ENCODE results near the gene RHOD.

RHOD gene

GRCh38 chr11:67032830-67033551 lies 23.7 kb upstream of the RHOD start:
- no peak for DNase-seq

- DNase-seq: no peak
Measured at GRCh38 chr11:67033661-67034166, 22.9 kb upstream of the RHOD start.

- DNase-seq: no peak
Measured at GRCh38 chr11:67034350-67034749, 22.3 kb upstream of the RHOD start.

DNA sequence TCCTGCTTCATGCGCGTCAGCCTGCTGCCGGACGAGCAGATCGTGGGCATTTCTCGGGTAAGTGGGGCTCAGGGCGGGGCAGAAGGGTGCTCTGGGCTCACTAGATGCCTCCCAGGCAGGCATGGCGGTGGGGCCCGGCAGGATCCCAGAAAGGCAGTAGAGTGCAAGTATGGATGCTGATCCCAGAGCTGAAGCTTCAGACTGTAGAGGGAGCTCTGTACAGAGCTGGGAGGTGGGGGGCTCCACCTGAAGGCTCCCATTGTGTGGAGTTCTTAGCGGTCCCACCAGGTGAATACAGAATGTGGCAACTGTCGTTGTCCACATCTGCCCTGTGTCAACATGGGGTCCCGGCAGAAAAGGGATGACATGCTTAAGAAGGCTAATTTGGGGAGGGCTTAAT lies 16.5 kb upstream of the RHOD start:
- no peak for DNase-seq

DNA sequence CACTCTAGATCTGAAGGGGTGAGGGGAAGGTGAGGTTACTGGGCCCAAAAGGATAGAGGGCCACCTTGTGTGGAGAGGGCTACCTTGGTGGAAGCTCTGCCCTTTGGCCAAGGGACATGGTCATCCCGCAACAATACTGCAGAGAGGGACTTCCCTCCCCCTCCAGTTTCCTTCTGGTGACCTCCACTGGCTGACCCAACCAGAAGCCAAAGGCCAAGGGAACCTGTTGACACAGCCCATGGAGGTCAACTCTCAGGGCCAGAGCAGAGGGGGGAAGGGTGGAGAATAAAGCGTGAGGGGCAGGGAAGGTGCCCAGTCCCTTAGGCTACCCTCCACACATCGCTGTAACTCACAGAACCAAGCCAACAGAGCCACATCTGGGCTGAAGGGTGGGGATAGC lies 15.0 kb upstream of the RHOD start:
- no peak for DNase-seq

DNA sequence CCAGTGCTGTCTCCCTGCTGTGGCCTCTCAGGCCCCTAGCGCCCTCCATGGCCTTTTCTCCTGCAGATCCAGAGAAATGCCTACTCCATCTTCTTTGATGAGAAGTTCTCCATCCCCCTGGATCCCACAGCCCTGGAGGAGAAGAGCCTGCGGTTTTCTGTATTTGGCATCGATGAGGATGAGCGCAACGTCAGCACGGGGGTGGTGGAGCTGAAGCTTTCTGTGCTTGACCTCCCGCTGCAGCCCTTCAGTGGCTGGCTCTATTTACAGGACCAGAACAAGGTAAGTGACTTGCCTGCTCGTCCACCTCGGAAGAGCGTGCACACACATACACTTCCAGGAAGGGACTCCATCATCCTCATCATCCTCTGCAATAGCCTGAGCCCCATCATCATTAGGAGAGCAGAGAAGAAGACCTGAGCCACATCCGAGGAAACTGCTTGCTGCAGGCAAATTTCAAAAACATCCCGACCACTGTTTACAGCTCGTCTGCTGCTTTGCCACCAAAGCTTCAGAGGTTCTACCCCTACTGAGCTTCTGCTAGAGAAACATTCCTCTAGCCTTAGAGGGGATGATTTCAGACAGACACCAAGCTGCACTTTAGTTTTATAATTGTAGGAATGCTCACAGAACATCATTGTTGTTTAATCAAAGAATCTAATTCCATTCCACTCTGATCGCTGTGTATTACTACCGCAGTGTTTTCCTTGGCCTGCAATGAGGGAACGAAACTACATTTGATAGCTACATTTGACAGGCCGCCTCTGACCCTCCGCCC lies 12.9 kb upstream of the RHOD start:
- no peak for DNase-seq

- no peak for DNase-seq
Measured at GRCh38 chr11:67044496-67044895, 12.2 kb upstream of the RHOD start.

GRCh38 chr11:67045314-67045713 lies 11.3 kb upstream of the RHOD start:
- peak; percentile 85 for DNase-seq

- no peak for DNase-seq
Measured at GRCh38 chr11:67048515-67049130, 8.0 kb upstream of the RHOD start.

- DNase-seq: peak; percentile 37
Measured at GRCh38 chr11:67050139-67050538, 6.5 kb upstream of the RHOD start.

DNA sequence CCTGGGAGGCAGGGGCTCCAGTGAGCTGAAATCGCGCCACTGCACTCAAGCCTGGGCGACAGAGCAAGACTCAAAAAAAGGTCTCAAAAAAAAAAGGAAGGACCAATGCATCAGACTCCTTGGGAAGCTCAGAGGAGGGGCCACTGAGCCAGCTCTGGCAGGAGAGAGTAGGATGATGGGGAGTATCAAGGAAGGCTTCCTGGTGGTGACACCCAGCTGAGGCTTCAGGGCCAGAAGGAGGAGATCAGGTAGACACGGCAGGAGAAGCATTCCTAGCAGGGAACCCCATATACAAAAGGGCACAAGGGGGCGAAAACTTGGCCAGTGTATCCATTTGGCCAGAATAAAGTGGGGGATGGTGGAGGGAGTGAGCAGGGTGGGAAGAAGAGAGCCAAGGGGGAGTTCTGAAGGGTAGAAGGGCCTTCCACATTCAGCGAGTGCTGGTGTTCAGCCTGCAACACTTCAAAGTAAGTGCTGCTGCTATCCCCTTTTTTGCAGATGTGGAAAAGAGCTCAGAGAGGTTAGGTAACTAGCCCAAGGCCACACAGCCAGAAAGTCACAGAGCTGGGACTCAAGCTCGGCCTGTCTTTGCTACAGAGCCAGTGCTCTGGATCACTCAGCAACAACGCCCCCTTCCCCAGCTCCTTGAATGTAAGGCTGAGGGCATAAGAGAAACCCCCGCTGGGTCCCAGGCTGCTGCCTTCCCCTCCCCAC lies 5.3 kb upstream of the RHOD start:
- no peak for DNase-seq

GRCh38 chr11:67051945-67052488 lies 4.6 kb upstream of the RHOD start:
- DNase-seq: no peak

GRCh38 chr11:67052891-67053290 lies 3.8 kb upstream of the RHOD start:
- DNase-seq: no peak

GRCh38 chr11:67053896-67054329 lies 2.7 kb upstream of the RHOD start:
- peak; percentile 86 for DNase-seq

GRCh38 chr11:67054346-67054835 lies 2.3 kb upstream of the RHOD start:
- DNase-seq: peak; percentile 53

DNA sequence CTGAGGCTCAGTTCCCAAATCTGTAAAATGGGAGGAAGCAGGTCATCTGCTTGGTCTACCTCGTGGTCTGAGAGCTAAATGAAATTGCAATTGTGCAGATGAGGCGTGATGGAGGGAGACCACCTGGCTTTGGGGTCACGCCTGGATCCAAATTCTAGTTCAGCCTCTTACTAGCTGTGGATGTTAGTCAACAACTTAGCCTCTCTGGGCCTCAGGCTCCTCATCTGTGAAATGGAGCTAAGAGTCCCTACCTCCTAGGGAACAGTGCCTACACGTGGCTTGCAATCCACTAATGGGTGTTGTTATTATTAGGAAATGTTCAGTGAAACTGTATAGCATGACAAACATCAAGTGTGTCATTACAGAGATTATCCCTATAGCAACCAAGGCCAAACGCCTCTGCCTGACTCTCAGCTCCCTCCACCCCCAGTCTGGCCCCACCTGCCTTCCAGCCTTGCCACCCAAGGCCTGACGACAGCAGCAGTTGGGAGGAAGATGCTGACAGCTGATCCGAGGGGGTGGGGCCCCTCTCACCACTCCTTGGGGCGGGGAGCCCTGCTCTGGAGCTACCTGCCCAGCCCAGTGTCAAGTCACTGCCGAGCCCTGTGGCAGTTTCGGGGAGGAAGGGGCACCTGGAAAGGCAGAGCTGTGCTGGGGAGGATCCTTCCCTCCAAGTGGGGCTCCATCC lies 1.7 kb upstream of the RHOD start:
- peak; percentile 96 for DNase-seq

DNA sequence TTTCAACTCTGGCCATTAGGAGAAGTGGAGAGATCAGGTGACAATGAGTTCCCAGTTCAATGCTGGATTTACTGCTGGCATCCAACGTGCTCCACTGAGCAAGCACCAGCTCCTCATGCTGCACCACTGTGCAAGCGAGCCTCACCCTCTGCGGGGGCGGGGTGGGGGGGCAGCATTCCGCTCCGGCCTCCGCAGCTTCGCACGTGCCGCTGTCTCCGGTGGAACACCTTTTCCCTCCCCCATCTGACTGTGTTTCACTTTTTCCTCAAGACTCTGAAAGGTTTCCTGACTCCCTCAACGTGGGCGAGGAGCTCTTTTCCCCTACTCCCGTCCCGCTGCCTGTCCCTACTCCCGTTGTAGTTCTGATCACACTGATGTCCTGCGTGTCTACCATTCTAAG lies 835 bp upstream of the RHOD start:
- DNase-seq: peak; percentile 71

- DNase-seq: peak; percentile 74
Measured at GRCh38 chr11:67057205-67057672, 592 bp downstream of the RHOD start.

DNA sequence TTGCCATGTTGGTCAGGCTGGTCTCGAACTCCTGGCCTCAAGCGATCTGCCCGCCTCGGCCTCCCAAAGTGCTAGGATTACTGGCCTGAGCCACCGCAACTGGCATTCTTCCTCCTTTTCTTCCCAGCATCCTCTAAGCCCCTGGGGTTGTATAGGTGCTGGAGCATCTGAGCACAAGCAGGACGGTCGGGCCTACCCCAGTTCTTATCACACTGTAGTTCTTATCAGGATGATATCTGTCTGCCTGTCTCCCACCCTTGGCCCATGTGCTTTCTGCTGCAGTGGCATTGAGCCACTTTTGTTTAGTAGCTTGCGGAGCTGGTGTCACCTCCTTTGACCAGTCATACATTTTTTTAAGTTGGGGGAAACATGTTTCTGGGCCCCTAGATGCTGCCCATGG lies 1.9 kb downstream of the RHOD start:
- no peak for DNase-seq

DNA sequence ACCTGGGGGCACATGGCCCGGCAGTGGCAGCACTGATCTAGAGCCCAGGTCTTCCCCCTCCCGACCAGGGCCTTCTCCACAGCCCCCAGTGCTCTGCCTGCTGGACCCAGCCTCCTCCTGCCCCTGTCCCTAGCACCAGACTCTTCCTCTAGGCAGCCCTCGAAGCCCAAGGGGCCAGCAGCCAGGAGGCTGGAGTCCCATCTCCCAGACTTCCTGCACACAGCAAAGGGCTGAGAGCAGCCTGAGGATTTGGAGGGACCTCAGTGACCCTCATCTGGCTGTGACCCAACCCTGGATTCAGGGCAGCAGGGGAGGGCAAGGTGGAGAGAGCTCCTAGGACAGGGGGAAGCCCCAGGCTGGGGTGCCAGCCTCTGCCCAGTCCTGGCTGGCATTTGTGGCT lies 3.0 kb downstream of the RHOD start:
- no peak for DNase-seq

DNA sequence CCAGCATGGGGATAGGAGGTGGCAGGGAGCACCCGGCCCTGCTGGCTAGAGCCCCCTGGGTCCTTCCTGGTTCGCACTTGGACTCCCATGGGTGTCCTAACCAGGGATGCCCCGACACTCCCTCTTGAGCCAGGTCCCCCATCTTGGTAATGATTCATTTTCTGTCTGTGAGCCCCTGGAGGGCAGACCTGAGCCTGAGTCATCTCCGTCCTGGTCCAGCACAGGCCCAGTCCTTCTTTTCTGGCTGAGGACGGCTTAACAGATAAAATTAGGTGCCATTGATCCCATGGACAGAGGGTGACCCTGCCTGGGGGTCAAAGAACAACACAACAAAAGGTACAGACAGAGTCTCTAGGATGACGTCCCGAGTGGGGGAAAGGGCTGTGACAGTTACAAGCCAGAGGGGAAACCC lies 3.5 kb downstream of the RHOD start:
- no peak for DNase-seq
